CD4-positive, alpha-beta T cell (primary cell): ENCODE results near the gene DNAJC8. TPM values are rescaled to one million over a fixed set of nuclear protein-coding genes. Genes with fewer than 3 reads are reported as not detected.

Experiments
- ATAC-seq: fragments of 200-7000 bp; cut with Tn5 transposase; one replicate; pipeline ENCODE4 v1.10.0; 2022; ENCODE audit warnings: mild to moderate bottlenecking; ENCODE audit not compliant: poor library complexity
- CTCF ChIA-PET: fragments of 350-600 bp; sonication (Branson Sonifier 250); formaldehyde crosslinking; loops from one replicate; lab custom pipeline; 2021; ENCODE audit warnings: antibody characterized with exemption, inconsistent platforms; lab: Charles Lee
- POLR2A ChIA-PET: fragments of 350-600 bp; sonication (Branson Sonifier 250); formaldehyde crosslinking; loops from one replicate; lab custom pipeline; 2021; ENCODE audit warnings: antibody characterized with exemption, inconsistent platforms; lab: Charles Lee
- DNase-seq, 14 experiments: peaks; one replicate each; pipeline ENCODE4 v3.0.0-alpha.2; 2013 to 2020; ENCODE audit warnings: mixed read lengths in 2 of 14
- H3K27ac ChIP-seq, 2 donors: one replicate each; pipeline versions ENCODE4 v1.5.1 to v1.7.0; 2013; ENCODE audit warnings: low read length in 2 of 2, low read depth in 1 of 2, mild to moderate bottlenecking in 1 of 2
- H3K27me3 ChIP-seq, 2 experiments: 1 replicate in 1 of 2; 2 replicates in 1 of 2; pipeline versions ENCODE4 v1.6.1 to v1.7.0; 2013; ENCODE audit warnings: low read length in 2 of 2, control low read depth in 1 of 2, mild to moderate bottlenecking in 1 of 2, moderate library complexity in 1 of 2; ENCODE audit not compliant: insufficient read depth in 2 of 2, control insufficient read depth in 1 of 2
- H3K36me3 ChIP-seq: one replicate; pipeline ENCODE4 v1.6.1; 2013; ENCODE audit warnings: low read length, control low read depth; ENCODE audit not compliant: insufficient read depth
- H3K4me1 ChIP-seq: one replicate; pipeline ENCODE4 v1.6.1; 2013; ENCODE audit warnings: low read length, control low read depth; ENCODE audit not compliant: insufficient read depth
- H3K4me3 ChIP-seq: one replicate; pipeline ENCODE4 v1.5.1; 2013; ENCODE audit warnings: mild to moderate bottlenecking, low read length, moderate library complexity
- H3K9me3 ChIP-seq, 2 experiments: 1 replicate in 1 of 2; 2 replicates in 1 of 2; pipeline versions ENCODE4 v1.6.1 to v1.7.0; 2013; ENCODE audit warnings: low read length in 2 of 2, mild to moderate bottlenecking in 2 of 2, control low read depth in 1 of 2, moderate library complexity in 1 of 2; ENCODE audit not compliant: control insufficient read depth in 1 of 2, insufficient read depth in 1 of 2
- H3K27ac Mint-ChIP-seq: one replicate; pipeline ENCODE4 v1.8.0; 2020; ENCODE audit warnings: mixed read lengths
- H3K27me3 Mint-ChIP-seq: one replicate; pipeline ENCODE4 v1.8.0; 2021; ENCODE audit warnings: mixed read lengths
- H3K36me3 Mint-ChIP-seq: one replicate; pipeline ENCODE4 v1.8.0; 2021; ENCODE audit warnings: low read depth, mixed read lengths
- H3K4me1 Mint-ChIP-seq: one replicate; pipeline ENCODE4 v1.8.0; 2021; ENCODE audit warnings: low read depth, mixed read lengths
- H3K4me3 Mint-ChIP-seq: one replicate; pipeline ENCODE4 v1.8.0; 2020; ENCODE audit warnings: mild to moderate bottlenecking, mixed read lengths
- H3K9me3 Mint-ChIP-seq: one replicate; pipeline ENCODE4 v1.8.0; 2020; ENCODE audit warnings: mixed read lengths
- intact Hi-C, 2 experiments: fragments of 100-400 bp; cut with DNase I in 1 of 2; cut with micrococcal nuclease in 1 of 2; formaldehyde crosslinking; loops; one replicate each; pipeline versions ENCODE4 v1.15.1 to v1.9.0; 2023 to 2025; cut with DNase I, micrococcal nuclease
- total RNA-seq, 174 experiments: library from RNA in 2 of 174; stranded (reverse) in 2 of 174; gene quantifications; one replicate each; pipeline ENCODE4 v1.2.3 and lab custom pipeline; 2021 to 2026
- TF ChIP-seq, protein P1 (sequence below): fragments of 200-600 bp; IDR thresholded peaks from one replicate; pipeline ENCODE4 v1.8.0; 2022; ENCODE audit warnings: antibody characterized with exemption, mild to moderate bottlenecking

DNAJC8 gene
- total RNA-seq, 2 experiments from 2014 or later = 56.3 to 56.9 TPM

DNA sequence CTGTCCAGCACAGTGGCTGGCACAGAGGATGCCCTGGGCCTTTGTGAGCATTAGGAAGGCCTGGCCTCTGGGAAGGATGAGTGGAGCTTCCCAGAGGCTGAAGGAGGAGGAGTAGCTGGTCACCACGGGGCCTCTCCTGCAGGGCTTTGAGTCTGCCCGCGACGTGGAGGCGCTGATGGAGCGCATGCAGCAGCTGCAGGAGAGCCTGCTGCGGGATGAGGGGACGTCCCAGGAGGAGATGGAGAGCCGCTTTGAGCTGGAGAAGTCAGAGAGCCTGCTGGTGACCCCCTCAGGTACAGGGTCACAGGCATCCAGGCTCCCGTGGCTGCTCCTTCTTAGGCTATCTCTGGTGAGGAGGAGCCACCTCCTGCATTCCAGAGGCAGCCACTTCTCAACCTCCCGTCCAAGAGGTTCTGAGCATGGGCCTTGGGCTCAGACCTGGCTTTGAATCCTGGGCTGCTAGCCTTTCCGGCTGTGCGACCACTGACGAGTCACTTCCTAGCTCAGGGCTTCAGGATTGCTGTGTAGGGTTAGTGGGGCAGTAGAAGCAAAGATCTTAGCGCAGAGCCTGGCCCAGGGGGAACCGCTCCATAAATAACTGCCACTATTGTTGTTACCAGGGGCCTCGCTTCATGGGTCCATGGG is 40.5 kb upstream of the DNAJC8 start:
- Mint-ChIP-seq H3K27me3 (no peaks in the 10 kb centered on the region), H3K27ac (no peak overlapping the region), H3K36me3 (peaks cover 28% of the 10 kb centered on the region), H3K9me3 (no peaks in the 10 kb centered on the region), H3K4me3 (no peak overlapping the region), H3K4me1 (no peaks in the 10 kb centered on the region)
- TF ChIP-seq, protein P1, sequence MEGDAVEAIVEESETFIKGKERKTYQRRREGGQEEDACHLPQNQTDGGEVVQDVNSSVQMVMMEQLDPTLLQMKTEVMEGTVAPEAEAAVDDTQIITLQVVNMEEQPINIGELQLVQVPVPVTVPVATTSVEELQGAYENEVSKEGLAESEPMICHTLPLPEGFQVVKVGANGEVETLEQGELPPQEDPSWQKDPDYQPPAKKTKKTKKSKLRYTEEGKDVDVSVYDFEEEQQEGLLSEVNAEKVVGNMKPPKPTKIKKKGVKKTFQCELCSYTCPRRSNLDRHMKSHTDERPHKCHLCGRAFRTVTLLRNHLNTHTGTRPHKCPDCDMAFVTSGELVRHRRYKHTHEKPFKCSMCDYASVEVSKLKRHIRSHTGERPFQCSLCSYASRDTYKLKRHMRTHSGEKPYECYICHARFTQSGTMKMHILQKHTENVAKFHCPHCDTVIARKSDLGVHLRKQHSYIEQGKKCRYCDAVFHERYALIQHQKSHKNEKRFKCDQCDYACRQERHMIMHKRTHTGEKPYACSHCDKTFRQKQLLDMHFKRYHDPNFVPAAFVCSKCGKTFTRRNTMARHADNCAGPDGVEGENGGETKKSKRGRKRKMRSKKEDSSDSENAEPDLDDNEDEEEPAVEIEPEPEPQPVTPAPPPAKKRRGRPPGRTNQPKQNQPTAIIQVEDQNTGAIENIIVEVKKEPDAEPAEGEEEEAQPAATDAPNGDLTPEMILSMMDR = no peak
- H3K27me3 ChIP-seq = no peaks in the 10 kb centered on the region
- POLR2A ChIA-PET = interaction anchor here (1.0 kb wide), 1 partner anchor 15 kb away, joined by 3 read pairs; no protein-coding TSS in a partner anchor
- ATAC-seq (no peak), DNase-seq (no peak)
- H3K9me3 ChIP-seq = no peaks in the 10 kb centered on the region
- H3K27ac ChIP-seq = no peak overlapping the region
- no peaks in the 10 kb centered on the region for H3K4me1 ChIP-seq
- intact Hi-C loops = no loop called here
- H3K36me3 ChIP-seq = peaks cover 46% of the 10 kb centered on the region
- CTCF ChIA-PET = no interaction called here
- no peak overlapping the region for H3K4me3 ChIP-seq

DNA sequence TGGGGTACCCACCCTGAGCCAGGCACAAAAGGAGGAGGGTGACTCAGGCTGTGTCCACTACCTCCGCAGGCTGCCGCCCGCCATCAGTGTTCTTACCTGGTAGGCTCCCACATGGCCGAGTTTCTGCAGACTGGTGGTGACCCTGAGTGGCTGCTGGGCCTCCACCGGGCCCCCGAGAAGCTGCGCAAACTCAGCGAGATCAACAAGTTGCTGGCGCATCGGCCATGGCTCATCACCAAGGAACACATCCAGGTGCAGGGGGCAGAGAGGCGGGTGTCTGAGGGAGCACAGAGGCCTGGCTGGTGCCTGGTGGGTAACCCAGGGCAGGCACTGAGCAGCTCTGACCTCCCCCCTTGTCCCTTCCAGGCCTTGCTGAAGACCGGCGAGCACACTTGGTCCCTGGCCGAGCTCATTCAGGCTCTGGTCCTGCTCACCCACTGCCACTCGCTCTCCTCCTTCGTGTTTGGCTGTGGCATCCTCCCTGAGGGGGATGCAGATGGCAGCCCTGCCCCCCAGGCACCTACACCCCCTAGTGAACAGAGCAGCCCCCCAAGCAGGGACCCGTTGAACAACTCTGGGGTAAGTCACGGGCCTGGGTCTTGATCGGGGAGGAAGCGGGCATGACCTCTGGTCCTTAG is 39.5 kb upstream of the DNAJC8 start:
- intact Hi-C loops = no loop called here
- DNase-seq (no peak), ATAC-seq (no peak)
- CTCF ChIA-PET = no interaction called here
- no peaks in the 10 kb centered on the region for H3K4me1 Mint-ChIP-seq
- POLR2A ChIA-PET = no interaction called here
- no peak overlapping the region for H3K27ac Mint-ChIP-seq
- H3K36me3 ChIP-seq = peaks cover 39% of the 10 kb centered on the region
- H3K4me3 Mint-ChIP-seq = no peak overlapping the region
- no peaks in the 10 kb centered on the region for H3K27me3 Mint-ChIP-seq
- H3K4me3 ChIP-seq = no peak overlapping the region
- H3K9me3 Mint-ChIP-seq = no peaks in the 10 kb centered on the region
- no peak overlapping the region for H3K27ac ChIP-seq
- H3K27me3 ChIP-seq = no peaks in the 10 kb centered on the region
- H3K9me3 ChIP-seq = no peaks in the 10 kb centered on the region
- TF ChIP-seq, protein P1 = no peak
- H3K4me1 ChIP-seq = no peaks in the 10 kb centered on the region
- peaks cover 20% of the 10 kb centered on the region for H3K36me3 Mint-ChIP-seq

- Mint-ChIP-seq H3K27ac (no peak overlapping the region), H3K36me3 (peaks cover 10% of the 10 kb centered on the region), H3K27me3 (no peaks in the 10 kb centered on the region), H3K9me3 (no peaks in the 10 kb centered on the region), H3K4me3 (no peak overlapping the region), H3K4me1 (peaks cover 5% of the 10 kb centered on the region)
- ChIA-PET CTCF (interaction anchor here (1.9 kb wide), 1 partner anchor 21 kb away, joined by 9 read pairs; no protein-coding TSS in a partner anchor), POLR2A (interaction anchor here (0.6 kb wide), 1 partner anchor 34 kb away, joined by 3 read pairs; the partner anchor contains the start of gene ATP5IF1)
- Histone ChIP-seq H3K4me1 (no peaks in the 10 kb centered on the region), H3K4me3 (no peak overlapping the region), H3K36me3 (peaks cover 31% of the 10 kb centered on the region), H3K27me3 (no peaks in the 10 kb centered on the region), H3K27ac (no peak overlapping the region), H3K9me3 (no peaks in the 10 kb centered on the region)
- ATAC-seq (no peak), DNase-seq (no peak)
- intact Hi-C loops = no loop called here
- TF ChIP-seq, protein P1 = no peak
These were observed 36.7 kb upstream of the DNAJC8 start for GRCh38 chr1:28269529-28269928.
